NB4 (cell line): ENCODE measurements around the gene LYPD6B.

Source experiments
- CTCF ChIP-seq: IDR thresholded peaks from one replicate; pipeline ENCODE4 v1.5.1; 2012; ENCODE audit warnings: low read depth, low read length
- MYC ChIP-seq: IDR thresholded peaks from 2 replicates; pipeline ENCODE4 v1.6.1; 2011; ENCODE audit warnings: low read depth, low read length
- POLR2A ChIP-seq: IDR thresholded peaks from 2 replicates; pipeline ENCODE4 v1.6.1; 2011; ENCODE audit warnings: mild to moderate bottlenecking; ENCODE audit not compliant: insufficient read length; ENCODE audit errors: extremely low read depth

- TF ChIP-seq MYC (peak; percentile 78), CTCF (no peak), POLR2A (no peak)
Measured at GRCh38 chr2:149167001-149167780, 128.7 kb downstream of the LYPD6B start.
